GM12878 (cell line): Measurements from ENCODE around the gene CEP76. TPM values are rescaled to one million over a fixed set of nuclear protein-coding genes. Genes with fewer than 3 reads are reported as not detected.

Experiments used
- ATAC-seq: fragments of 200-7000 bp; cut with Tn5 transposase; 3 replicates; pipeline ENCODE4 v1.9.1; 2020; ENCODE audit warnings: mild to moderate bottlenecking, moderate library complexity
- BruUV-seq: library from RNA; stranded (reverse); fragments of 400-500 nt; replicated peaks from 2 replicates; lab custom pipeline; 2021; lab: Mats Ljungman, UMichigan
- CTCF ChIA-PET: fragments of 300-600 bp; sonication (Branson Sonifier 250); formaldehyde crosslinking; extraction: SDS; loops from one replicate; lab custom pipeline; 2021; ENCODE audit warnings: inconsistent platforms; lab: Yijun Ruan, JAX
- POLR2A ChIA-PET: fragments of 350-600 bp; formaldehyde crosslinking; extraction: SDS; loops from one replicate; lab custom pipeline; 2021; ENCODE audit warnings: inconsistent platforms; lab: Charles Lee
- RAD21 ChIA-PET: fragments of 300-600 bp; sonication (Branson Sonifier 250); formaldehyde crosslinking; loops from one replicate; lab custom pipeline; 2023; ENCODE audit warnings: antibody characterized with exemption; ENCODE audit not compliant: unreplicated experiment; lab: Charles Lee
- SMC1A ChIA-PET: fragments of 300-600 bp; sonication (Branson Sonifier 250); formaldehyde crosslinking; loops from one replicate; lab custom pipeline; 2023; ENCODE audit not compliant: unreplicated experiment, uncharacterized antibody; lab: Charles Lee
- DNase-seq: peaks from one replicate; pipeline ENCODE4 v3.0.0-alpha.2; 2011; ENCODE audit warnings: low read depth, low spot score
- FAIRE-seq: peaks from 3 replicates; lab custom pipeline; 2011; peaks lifted over from hg19 to GRCh38; lab: Jason Lieb, UNC
- H2AFZ ChIP-seq: 2 replicates; pipeline ENCODE4 v1.6.0; 2011; ENCODE audit warnings: low read depth, low read length, control low read depth; ENCODE audit not compliant: control insufficient read depth
- H3K27ac ChIP-seq: 2 replicates; pipeline ENCODE4 v1.5.1; 2011; ENCODE audit warnings: control low read depth; ENCODE audit not compliant: control insufficient read depth, insufficient read depth
- H3K27me3 ChIP-seq, 2 experiments: replicated peaks in 1 of 2; 2 replicates each; pipeline versions ENCODE4 v1.6.0 to v1.6.1; 2011; ENCODE audit warnings: low read length in 1 of 2; ENCODE audit not compliant: control insufficient read depth in 2 of 2, insufficient read depth in 2 of 2
- H3K36me3 ChIP-seq, 2 experiments: 2 replicates each; pipeline ENCODE4 v1.5.1; 2011; ENCODE audit warnings: low read length in 1 of 2; ENCODE audit not compliant: control insufficient read depth in 2 of 2, insufficient read depth in 2 of 2
- H3K4me1 ChIP-seq: 2 replicates; pipeline ENCODE4 v1.6.1; 2011; ENCODE audit warnings: mild to moderate bottlenecking, low read length, moderate library complexity, mixed read lengths; ENCODE audit not compliant: control insufficient read depth, insufficient read depth
- H3K4me2 ChIP-seq: 2 replicates; pipeline ENCODE4 v1.6.0; 2011; ENCODE audit warnings: control low read depth; ENCODE audit not compliant: control insufficient read depth, insufficient read depth
- H3K4me3 ChIP-seq: fragments of 200-600 bp; sonication (generic); 2 replicates; pipeline ENCODE4 v1.5.1; 2016
- H3K79me2 ChIP-seq: 2 replicates; pipeline ENCODE4 v1.6.0; 2011; ENCODE audit warnings: low read length; ENCODE audit not compliant: control insufficient read depth, insufficient read depth
- H3K9ac ChIP-seq: 2 replicates; pipeline ENCODE4 v1.8.0; 2011; ENCODE audit warnings: low read length, control low read depth, mixed read lengths; ENCODE audit not compliant: control insufficient read depth, insufficient read depth
- H3K9me3 ChIP-seq: replicated peaks from 3 replicates; pipeline ENCODE4 v1.5.1; 2011; ENCODE audit warnings: mild to moderate bottlenecking, low read length; ENCODE audit not compliant: control insufficient read depth, insufficient read depth
- H4K20me1 ChIP-seq: 2 replicates; pipeline ENCODE4 v1.6.0; 2011; ENCODE audit not compliant: control insufficient read depth, insufficient read depth
- ASH2L ChIP-seq: fragments of 300-600, 200-600 bp; sonication (generic); IDR thresholded peaks from 2 replicates; pipeline ENCODE4 v1.6.1; 2017; ENCODE audit warnings: low read depth, mild to moderate bottlenecking, borderline replicate concordance
- ATF7 ChIP-seq: fragments of 450-650 bp; IDR thresholded peaks from 2 replicates; pipeline ENCODE4 v1.6.1; 2016; ENCODE audit warnings: low read depth, mild to moderate bottlenecking
- MTA3 ChIP-seq: IDR thresholded peaks from 2 replicates; pipeline ENCODE4 v1.6.1; 2012; ENCODE audit warnings: low read length, inconsistent platforms, borderline replicate concordance
- MYC ChIP-seq: IDR thresholded peaks from 2 replicates; pipeline ENCODE4 v1.6.1; 2011; ENCODE audit warnings: mild to moderate bottlenecking, low read length, moderate library complexity, inconsistent platforms; ENCODE audit not compliant: insufficient read depth, insufficient replicate concordance, insufficient read length, severe bottlenecking
- NFIC ChIP-seq: IDR thresholded peaks from 2 replicates; pipeline ENCODE4 v1.6.1; 2012; ENCODE audit warnings: low read depth, mild to moderate bottlenecking, inconsistent platforms, low read length, moderate library complexity
- STAT1 ChIP-seq: fragments of 450-650 bp; conservative IDR thresholded peaks from 2 replicates; pipeline ENCODE4 v1.6.1; 2014; ENCODE audit warnings: antibody characterized with exemption, mild to moderate bottlenecking
- TARDBP ChIP-seq: IDR thresholded peaks from 2 replicates; pipeline ENCODE4 v1.6.1; 2016; ENCODE audit warnings: borderline replicate concordance
- ZNF217 ChIP-seq: fragments of 450-650 bp; IDR thresholded peaks from 2 replicates; pipeline ENCODE4 v1.6.1; 2017; ENCODE audit warnings: antibody characterized with exemption, mild to moderate bottlenecking
- WGBS: methylation state at CpG from one replicate; pipeline ENCODE4 v1.1.6; 2016; ENCODE audit warnings: low lambda C conversion rate; ENCODE audit not compliant: insufficient replicate concordance, insufficient coverage; ENCODE audit errors: missing lambda C conversion rate; 5-methylcytosine and 5-hydroxymethylcytosine counted together
- in situ Hi-C: fragments of 300-500 bp; cut with MboI; formaldehyde crosslinking; loops from 9 replicates; pipeline ENCODE4 v1.14.3; 2018; ENCODE audit warnings: mixed read lengths
- intact Hi-C: fragments of 100-400 bp; cut with micrococcal nuclease; formaldehyde crosslinking; loops from one replicate; pipeline ENCODE4 v1.14.2; 2022; ENCODE audit not compliant: unreplicated experiment
- polyA plus RNA-seq, 11 experiments: library from polyadenylated mRNA; depleted of rRNA in 4 of 11; unstranded in 6 of 11; stranded (reverse) in 5 of 11; fragments of >200 nt; fragmentation: Nextera tagmentation in 4 of 11; fragmentation: Illumina TruSeq in 1 of 11; extraction: Ambion mirVana in 4 of 11; extraction: Trizol in 1 of 11; gene quantifications; 1 replicate in 1 of 11; 2 replicates in 10 of 11; pipeline versions ENCODE4 v1.2.1 to v1.2.3, GENCODE V29; 2011 to 2016; ENCODE audit warnings: inconsistent platforms in 2 of 11, missing spikeins in 2 of 11, low read depth in 1 of 11
- total RNA-seq, 4 experiments: library from RNA; depleted of rRNA in 3 of 4; stranded (reverse); fragments of >200 nt in 3 of 4; fragmentation: Illumina TruSeq in 1 of 4; extraction: Trizol in 1 of 4; gene quantifications; 2 replicates each; pipeline versions ENCODE4 v1.2.1 to v1.2.3, GENCODE V29; 2013 to 2021
- TF ChIP-seq, protein P1 (sequence below): IDR thresholded peaks from 2 replicates; pipeline ENCODE4 v1.6.1; 2011; ENCODE audit warnings: mild to moderate bottlenecking, low read depth, low read length, moderate library complexity; ENCODE audit not compliant: insufficient replicate concordance
- TF ChIP-seq, protein P2 (sequence below): fragments of 150-350 bp; IDR thresholded peaks from 2 replicates; pipeline ENCODE4 v1.6.1; 2016; ENCODE audit warnings: low read depth, low read length

Gene CEP76
- total and polyA plus RNA-seq, 10 of the 15 experiments (the other 5 are each of a cell fraction or from before 2014, with no cell fraction given), result 3.9 to 14.9 (median 13.2) TPM

DNA sequence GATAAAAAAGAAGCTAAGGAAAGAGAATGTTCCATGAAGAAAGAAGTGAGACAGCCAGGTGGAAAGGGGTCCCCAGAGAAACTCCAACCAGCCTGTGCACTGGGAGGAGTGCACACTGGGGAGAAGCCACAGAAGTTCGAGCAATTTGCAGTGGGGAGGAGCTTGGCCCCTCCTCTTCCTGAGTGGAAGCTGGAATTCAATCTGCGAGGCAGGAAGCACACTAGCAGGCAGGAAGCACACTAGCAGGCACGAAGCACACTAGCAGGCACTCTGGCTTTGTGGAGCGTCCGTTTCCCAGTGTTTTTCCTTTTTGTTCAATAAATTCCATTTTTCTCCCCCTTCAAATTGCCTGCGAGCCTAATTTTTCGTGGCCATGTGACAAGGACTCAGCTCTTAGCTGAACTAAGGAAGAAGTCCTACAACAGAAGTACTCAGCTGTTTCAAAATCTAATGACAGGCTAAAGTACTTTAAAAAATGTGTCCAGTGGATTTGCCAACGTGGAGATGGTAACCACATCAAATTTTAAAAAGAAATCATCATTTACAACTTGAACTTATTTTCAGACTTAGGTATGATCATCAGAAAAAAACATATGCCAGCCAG, 23.2 kb downstream of the CEP76 start:
- Histone ChIP-seq H3K4me3 (no peak overlapping the region), H2AFZ (no peak overlapping the region), H3K9me3 (no peaks in the 10 kb centered on the region), H3K9ac (no peak overlapping the region), H3K36me3 (peaks cover 2 to 9% of the 10 kb centered on the region in 2 experiments; a peak in 3 of 4 replicates), H3K79me2 (no peaks in the 10 kb centered on the region), H3K27me3 (no peaks in the 10 kb centered on the region), H3K27ac (no peak overlapping the region), H4K20me1 (no peaks in the 10 kb centered on the region), H3K4me2 (no peak overlapping the region), H3K4me1 (no peaks in the 10 kb centered on the region)
- ATAC-seq (no peak), DNase-seq (no peak), FAIRE-seq (no peak)
- SMC1A ChIA-PET, result no interaction called here
- in situ Hi-C loops (no loop called here), intact Hi-C loops (no loop called here)
- RAD21 ChIA-PET, result no interaction called here
- TF ChIP-seq ZNF217 (no peak), STAT1 (no peak), TARDBP (no peak), ATF7 (no peak), NFIC (no peak)
- TF ChIP-seq, protein P1, sequence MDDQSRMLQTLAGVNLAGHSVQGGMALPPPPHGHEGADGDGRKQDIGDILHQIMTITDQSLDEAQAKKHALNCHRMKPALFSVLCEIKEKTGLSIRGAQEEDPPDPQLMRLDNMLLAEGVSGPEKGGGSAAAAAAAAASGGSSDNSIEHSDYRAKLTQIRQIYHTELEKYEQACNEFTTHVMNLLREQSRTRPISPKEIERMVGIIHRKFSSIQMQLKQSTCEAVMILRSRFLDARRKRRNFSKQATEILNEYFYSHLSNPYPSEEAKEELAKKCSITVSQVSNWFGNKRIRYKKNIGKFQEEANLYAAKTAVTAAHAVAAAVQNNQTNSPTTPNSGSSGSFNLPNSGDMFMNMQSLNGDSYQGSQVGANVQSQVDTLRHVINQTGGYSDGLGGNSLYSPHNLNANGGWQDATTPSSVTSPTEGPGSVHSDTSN, result no peak
- POLR2A ChIA-PET, result interaction anchor here (0.9 kb wide), 1 partner anchor 9 kb away, joined by 3 read pairs; no protein-coding TSS in a partner anchor
- CTCF ChIA-PET, result interaction anchor here (0.6 kb wide), 1 partner anchor 518 kb away, joined by 3 read pairs; no protein-coding TSS in a partner anchor
- no TSS peak for BruUV-seq
- WGBS, result 75% methylated on average over 8 of the region's 8 CpGs

DNA sequence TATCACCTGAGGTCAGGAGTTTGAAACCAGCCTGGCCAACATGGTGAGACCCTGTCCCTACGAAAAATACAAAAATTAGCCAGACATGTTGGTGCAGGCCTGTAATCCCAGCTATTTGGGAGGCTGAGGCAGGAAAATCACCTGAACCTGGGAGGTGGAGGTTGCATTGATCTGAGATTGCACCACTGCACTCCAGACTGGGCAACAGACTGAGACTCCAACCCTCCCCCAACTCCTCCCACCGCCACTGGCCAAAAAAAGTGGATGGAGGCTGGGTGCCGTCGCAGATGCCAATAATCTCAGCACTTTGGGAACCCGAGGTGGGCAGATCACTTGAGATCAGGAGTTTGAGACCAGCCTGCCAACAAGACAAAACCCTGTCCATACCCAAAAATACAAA, 34.5 kb downstream of the CEP76 start:
- Histone ChIP-seq H3K79me2 (no peaks in the 10 kb centered on the region), H3K9ac (no peak overlapping the region), H3K9me3 (no peaks in the 10 kb centered on the region), H3K27me3 (no peaks in the 10 kb centered on the region), H3K27ac (no peak overlapping the region), H3K4me1 (no peaks in the 10 kb centered on the region), H3K36me3 (no peaks in the 10 kb centered on the region; a peak in 1 of 4 replicates), H3K4me2 (no peak overlapping the region), H4K20me1 (no peaks in the 10 kb centered on the region), H3K4me3 (no peak overlapping the region), H2AFZ (no peak overlapping the region)
- in situ Hi-C loops (no loop called here), intact Hi-C loops (no loop called here)
- CTCF ChIA-PET, result no interaction called here
- SMC1A ChIA-PET, result no interaction called here
- DNase-seq (no peak), FAIRE-seq (no peak), ATAC-seq (no peak)
- BruUV-seq, result no TSS peak
- WGBS, result 88% methylated on average over 5 of the region's 5 CpGs
- POLR2A ChIA-PET, result no interaction called here
- RAD21 ChIA-PET, result no interaction called here
- TF ChIP-seq MYC, result no peak
- TF ChIP-seq ASH2L, result no peak
- TF ChIP-seq MTA3, result no peak
- TF ChIP-seq, protein P2, sequence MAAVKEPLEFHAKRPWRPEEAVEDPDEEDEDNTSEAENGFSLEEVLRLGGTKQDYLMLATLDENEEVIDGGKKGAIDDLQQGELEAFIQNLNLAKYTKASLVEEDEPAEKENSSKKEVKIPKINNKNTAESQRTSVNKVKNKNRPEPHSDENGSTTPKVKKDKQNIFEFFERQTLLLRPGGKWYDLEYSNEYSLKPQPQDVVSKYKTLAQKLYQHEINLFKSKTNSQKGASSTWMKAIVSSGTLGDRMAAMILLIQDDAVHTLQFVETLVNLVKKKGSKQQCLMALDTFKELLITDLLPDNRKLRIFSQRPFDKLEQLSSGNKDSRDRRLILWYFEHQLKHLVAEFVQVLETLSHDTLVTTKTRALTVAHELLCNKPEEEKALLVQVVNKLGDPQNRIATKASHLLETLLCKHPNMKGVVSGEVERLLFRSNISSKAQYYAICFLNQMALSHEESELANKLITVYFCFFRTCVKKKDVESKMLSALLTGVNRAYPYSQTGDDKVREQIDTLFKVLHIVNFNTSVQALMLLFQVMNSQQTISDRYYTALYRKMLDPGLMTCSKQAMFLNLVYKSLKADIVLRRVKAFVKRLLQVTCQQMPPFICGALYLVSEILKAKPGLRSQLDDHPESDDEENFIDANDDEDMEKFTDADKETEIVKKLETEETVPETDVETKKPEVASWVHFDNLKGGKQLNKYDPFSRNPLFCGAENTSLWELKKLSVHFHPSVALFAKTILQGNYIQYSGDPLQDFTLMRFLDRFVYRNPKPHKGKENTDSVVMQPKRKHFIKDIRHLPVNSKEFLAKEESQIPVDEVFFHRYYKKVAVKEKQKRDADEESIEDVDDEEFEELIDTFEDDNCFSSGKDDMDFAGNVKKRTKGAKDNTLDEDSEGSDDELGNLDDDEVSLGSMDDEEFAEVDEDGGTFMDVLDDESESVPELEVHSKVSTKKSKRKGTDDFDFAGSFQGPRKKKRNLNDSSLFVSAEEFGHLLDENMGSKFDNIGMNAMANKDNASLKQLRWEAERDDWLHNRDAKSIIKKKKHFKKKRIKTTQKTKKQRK, result no peak
- no peak for TF ChIP-seq TARDBP
